Nephron (organoid): Measurements from ENCODE around the gene CCL24.

Experiments
- H3K27ac Mint-ChIP-seq, 3 experiments: 2 replicates each; pipeline ENCODE4 v1.8.0; 2020; ENCODE audit warnings: mixed read lengths in 3 of 3, mild to moderate bottlenecking in 2 of 3, moderate library complexity in 1 of 3
- H3K27me3 Mint-ChIP-seq: 2 replicates; pipeline ENCODE4 v1.8.0; 2021; ENCODE audit warnings: low read depth, mild to moderate bottlenecking, moderate library complexity, mixed read lengths
- H3K36me3 Mint-ChIP-seq: 2 replicates; pipeline ENCODE4 v1.8.0; 2020; ENCODE audit warnings: low read depth, mixed read lengths
- H3K4me1 Mint-ChIP-seq: 2 replicates; pipeline ENCODE4 v1.8.0; 2020; ENCODE audit warnings: mixed read lengths
- H3K4me3 Mint-ChIP-seq, 3 experiments: 2 replicates each; pipeline ENCODE4 v1.8.0; 2020; ENCODE audit warnings: mild to moderate bottlenecking in 3 of 3, mixed read lengths in 3 of 3, moderate library complexity in 2 of 3
- H3K9me3 Mint-ChIP-seq: 2 replicates; pipeline ENCODE4 v1.8.0; 2020; ENCODE audit warnings: mixed read lengths
- TF ChIP-seq, protein P1 (sequence below), 3 experiments: fragments of 200-600 bp; sonication (generic); IDR thresholded peaks; one replicate each; pipeline ENCODE4 v1.5.0; 2021; ENCODE audit warnings: antibody characterized with exemption in 3 of 3; ENCODE audit not compliant: unreplicated experiment in 3 of 3

Gene CCL24

DNA sequence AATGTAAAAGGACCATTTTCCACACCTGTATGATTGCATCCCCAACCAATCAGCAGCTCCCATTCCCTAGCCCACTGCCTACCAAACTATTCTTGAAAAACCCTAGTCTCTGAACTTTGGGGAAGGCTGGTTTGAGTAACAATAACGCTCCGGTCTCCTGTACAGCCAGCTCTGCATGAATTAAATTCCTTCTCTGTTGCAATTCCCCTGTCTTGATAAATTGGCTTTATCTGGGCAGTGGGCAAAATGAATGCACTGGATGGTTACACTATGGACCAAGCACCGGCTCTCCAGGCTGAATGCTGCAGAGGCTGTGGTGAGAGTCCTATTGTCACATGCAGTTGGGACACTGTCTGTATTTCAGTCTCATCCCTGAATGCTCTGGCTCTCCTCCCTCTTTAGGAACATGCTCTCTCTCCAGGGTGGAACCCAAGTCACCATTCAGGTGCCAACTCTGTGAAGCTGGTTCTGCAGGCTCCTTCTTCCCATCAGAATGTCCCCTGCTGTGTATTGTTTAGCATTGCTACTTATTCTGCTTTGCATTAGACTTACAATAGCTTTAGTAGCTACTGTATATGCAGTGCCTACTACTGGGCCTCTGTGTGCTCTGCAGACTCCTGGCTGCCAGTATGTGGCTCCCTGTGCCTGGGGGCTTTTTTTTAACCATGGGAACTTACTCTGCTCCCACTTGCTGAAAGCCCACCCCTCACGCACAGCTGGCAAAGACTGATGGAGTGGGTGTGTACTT, 6.9 kb downstream of the CCL24 start:
- Mint-ChIP-seq H3K4me3 (no peak overlapping the region), H3K36me3 (no peaks in the 10 kb centered on the region), H3K9me3 (peaks cover 15% of the 10 kb centered on the region), H3K4me1 (peaks cover 5% of the 10 kb centered on the region), H3K27me3 (no peaks in the 10 kb centered on the region), H3K27ac (no peak overlapping the region)
- TF ChIP-seq, protein P1, sequence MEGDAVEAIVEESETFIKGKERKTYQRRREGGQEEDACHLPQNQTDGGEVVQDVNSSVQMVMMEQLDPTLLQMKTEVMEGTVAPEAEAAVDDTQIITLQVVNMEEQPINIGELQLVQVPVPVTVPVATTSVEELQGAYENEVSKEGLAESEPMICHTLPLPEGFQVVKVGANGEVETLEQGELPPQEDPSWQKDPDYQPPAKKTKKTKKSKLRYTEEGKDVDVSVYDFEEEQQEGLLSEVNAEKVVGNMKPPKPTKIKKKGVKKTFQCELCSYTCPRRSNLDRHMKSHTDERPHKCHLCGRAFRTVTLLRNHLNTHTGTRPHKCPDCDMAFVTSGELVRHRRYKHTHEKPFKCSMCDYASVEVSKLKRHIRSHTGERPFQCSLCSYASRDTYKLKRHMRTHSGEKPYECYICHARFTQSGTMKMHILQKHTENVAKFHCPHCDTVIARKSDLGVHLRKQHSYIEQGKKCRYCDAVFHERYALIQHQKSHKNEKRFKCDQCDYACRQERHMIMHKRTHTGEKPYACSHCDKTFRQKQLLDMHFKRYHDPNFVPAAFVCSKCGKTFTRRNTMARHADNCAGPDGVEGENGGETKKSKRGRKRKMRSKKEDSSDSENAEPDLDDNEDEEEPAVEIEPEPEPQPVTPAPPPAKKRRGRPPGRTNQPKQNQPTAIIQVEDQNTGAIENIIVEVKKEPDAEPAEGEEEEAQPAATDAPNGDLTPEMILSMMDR (IDR thresholded peaks at IDR 0.05; ENCODE audit: unreplicated experiment in 3 of 3), result no peak

DNA sequence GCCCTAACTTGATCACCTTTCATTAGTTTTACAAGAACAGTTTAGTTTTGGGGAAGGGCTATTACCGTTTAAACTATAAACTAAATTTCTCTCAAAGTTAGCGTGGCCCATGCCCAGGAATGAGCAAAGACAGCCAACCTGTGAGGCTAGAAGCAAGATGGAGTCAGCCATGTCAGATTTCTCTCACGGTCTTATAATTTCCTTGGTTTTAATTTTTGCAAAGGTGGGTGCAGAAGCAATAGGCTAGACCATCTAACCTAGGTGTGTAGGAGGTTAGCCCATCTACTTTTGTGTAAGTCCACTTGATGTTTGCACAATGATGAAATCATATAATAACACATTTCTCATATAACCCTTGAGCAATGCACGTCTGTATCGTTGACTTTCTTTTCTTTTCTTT, 8.9 kb downstream of the CCL24 start:
- H3K4me1 Mint-ChIP-seq, result peaks cover 5% of the 10 kb centered on the region

DNA sequence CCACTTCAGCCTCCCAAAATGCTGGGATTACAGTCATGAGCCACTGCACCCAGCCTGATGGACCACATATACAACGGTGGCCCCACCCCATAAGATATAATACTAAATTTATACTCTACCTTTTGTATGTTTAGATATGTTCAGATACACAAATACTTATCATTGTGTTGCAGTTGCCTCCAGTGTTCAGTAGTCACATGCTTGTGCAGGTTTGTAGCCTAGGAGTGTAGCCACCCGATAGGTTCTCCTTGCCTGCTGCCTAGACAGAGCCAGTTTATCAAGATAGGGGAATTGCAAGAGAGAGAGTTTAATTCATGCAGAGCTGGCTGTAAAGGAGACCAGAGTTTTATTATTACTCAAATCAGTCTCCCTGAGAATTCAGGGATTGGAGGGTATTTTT, 9.6 kb downstream of the CCL24 start:
- H3K27me3 Mint-ChIP-seq, result peaks cover 3% of the 10 kb centered on the region
- peaks cover 15% of the 10 kb centered on the region for H3K9me3 Mint-ChIP-seq
- no peaks in the 10 kb centered on the region for H3K36me3 Mint-ChIP-seq
- peaks cover 5% of the 10 kb centered on the region for H3K4me1 Mint-ChIP-seq
- H3K27ac Mint-ChIP-seq, result no peak overlapping the region
- no peak overlapping the region for H3K4me3 Mint-ChIP-seq
- TF ChIP-seq, protein P1 (IDR thresholded peaks at IDR 0.05; ENCODE audit: unreplicated experiment in 3 of 3), result no peak

More for the DNA sequence above, 8.9 kb downstream of the CCL24 start:
- TF ChIP-seq, protein P1 (IDR thresholded peaks at IDR 0.05; ENCODE audit: unreplicated experiment in 3 of 3), result no peak
- H3K4me3 Mint-ChIP-seq, result no peak overlapping the region
- no peak overlapping the region for H3K27ac Mint-ChIP-seq
- H3K9me3 Mint-ChIP-seq, result peaks cover 15% of the 10 kb centered on the region
- no peaks in the 10 kb centered on the region for H3K36me3 Mint-ChIP-seq
- H3K27me3 Mint-ChIP-seq, result peaks cover 3% of the 10 kb centered on the region

DNA sequence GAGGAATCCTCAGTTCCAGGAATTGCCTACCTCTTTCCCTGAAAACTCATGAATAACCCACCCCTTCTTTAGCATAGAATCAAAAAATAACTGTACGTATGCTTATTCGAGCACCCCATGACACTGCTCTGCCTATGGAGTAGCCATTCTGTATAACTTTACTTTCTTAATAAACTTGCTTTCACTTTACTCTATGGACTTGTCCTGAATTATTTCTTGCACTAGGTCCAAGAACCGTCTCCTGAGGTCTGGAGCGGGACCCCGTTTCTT, 11.1 kb downstream of the CCL24 start:
- Mint-ChIP-seq H3K4me3 (no peak overlapping the region), H3K4me1 (no peaks in the 10 kb centered on the region), H3K27me3 (peaks cover 3% of the 10 kb centered on the region), H3K36me3 (no peaks in the 10 kb centered on the region), H3K9me3 (peaks cover 11% of the 10 kb centered on the region), H3K27ac (no peak overlapping the region)
- TF ChIP-seq, protein P1 (IDR thresholded peaks at IDR 0.05; ENCODE audit: unreplicated experiment in 3 of 3), result no peak

DNA sequence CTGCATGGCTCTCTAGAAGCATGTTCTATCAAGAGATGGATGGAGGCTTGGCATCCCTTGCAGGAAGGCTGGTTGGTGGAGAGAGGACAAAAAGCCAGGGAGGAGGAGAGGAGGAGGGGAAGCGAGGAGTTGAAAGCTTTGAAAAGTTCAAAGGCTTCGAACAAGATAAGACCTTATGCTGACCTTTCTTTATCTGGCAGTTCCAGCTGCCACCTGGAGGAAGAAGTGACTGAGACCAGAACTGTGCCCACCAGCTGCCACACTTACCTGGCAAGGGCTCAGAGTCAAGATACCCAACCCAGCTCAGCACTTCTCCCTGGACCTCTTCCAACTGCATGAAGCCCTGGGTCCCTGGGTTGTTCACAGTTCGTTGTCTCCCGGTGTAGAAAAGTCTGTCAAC, 14.8 kb downstream of the CCL24 start:
- TF ChIP-seq, protein P1 (IDR thresholded peaks at IDR 0.05; ENCODE audit: unreplicated experiment in 3 of 3), result no peak
- H3K4me1 Mint-ChIP-seq, result no peaks in the 10 kb centered on the region
- H3K4me3 Mint-ChIP-seq, result no peak overlapping the region
- H3K27me3 Mint-ChIP-seq, result peaks cover 7% of the 10 kb centered on the region
- H3K27ac Mint-ChIP-seq, result no peak overlapping the region
- H3K9me3 Mint-ChIP-seq, result no peaks in the 10 kb centered on the region
- H3K36me3 Mint-ChIP-seq, result no peaks in the 10 kb centered on the region

DNA sequence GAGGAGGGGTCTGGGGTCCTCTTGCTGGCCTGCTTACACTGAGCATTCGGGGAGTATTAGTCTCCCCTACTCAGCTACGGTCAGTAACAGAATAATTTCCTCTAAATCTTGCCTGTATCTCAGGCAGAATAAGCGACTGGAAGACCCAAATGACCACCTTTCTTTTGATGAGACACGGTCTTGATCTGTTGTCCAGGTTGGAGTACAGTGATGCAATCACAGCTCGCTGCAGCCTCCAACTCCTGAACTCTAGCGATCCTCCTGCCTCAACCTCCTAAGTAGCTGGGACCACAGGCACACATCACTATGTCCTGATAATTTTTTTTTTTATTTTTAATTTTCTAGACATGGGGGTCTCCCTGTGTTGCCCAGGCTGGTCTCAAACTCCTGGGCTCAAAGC, 17.2 kb downstream of the CCL24 start:
- Mint-ChIP-seq H3K27me3 (peaks cover 7% of the 10 kb centered on the region), H3K9me3 (no peaks in the 10 kb centered on the region), H3K4me1 (no peaks in the 10 kb centered on the region), H3K4me3 (no peak overlapping the region), H3K27ac (no peak overlapping the region), H3K36me3 (no peaks in the 10 kb centered on the region)
- TF ChIP-seq, protein P1 (IDR thresholded peaks at IDR 0.05; ENCODE audit: unreplicated experiment in 3 of 3), result no peak
